GM08714 (cell line): Measurements from ENCODE around the gene DSC2.

Experiments used
- H3K4me3 ChIP-seq: fragments of 200-500 bp; sonication (Bioruptor generic); 2 replicates; pipeline ENCODE4 v1.5.1; 2014; ENCODE audit warnings: mild to moderate bottlenecking, low read length, inconsistent platforms
- ZNF274 ChIP-seq: IDR thresholded peaks from 2 replicates; pipeline ENCODE4 v1.6.1; 2012; ENCODE audit warnings: mild to moderate bottlenecking, low read depth, low read length

The DSC2 gene

GRCh38 chr18:31065036-31065773 is 37.0 kb downstream of the DSC2 start:
- no peak for TF ChIP-seq ZNF274

DNA sequence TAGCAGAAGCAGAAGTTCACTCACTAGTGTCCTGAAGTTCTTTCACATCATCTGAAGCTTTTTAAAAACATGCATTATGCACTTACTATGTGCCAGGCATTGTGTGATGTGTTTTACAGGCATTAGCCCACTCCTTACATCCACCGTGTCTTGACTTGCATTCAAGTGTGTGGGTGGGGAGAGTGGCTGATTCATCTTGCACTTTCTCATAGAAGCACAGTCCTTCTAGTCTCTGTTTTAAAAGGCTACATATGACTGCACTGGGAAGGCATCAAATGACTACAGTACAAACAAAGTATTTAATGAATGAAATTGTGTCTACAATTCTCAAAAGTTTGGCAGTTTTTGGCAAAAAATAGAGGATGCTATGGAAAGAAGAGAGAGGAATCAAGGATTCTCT is 38.1 kb downstream of the DSC2 start:
- no peak for TF ChIP-seq ZNF274
- H3K4me3 ChIP-seq = no peak overlapping the region

More at GRCh38 chr18:31065036-31065773, 37.0 kb downstream of the DSC2 start:
- H3K4me3 ChIP-seq = no peak overlapping the region

DNA sequence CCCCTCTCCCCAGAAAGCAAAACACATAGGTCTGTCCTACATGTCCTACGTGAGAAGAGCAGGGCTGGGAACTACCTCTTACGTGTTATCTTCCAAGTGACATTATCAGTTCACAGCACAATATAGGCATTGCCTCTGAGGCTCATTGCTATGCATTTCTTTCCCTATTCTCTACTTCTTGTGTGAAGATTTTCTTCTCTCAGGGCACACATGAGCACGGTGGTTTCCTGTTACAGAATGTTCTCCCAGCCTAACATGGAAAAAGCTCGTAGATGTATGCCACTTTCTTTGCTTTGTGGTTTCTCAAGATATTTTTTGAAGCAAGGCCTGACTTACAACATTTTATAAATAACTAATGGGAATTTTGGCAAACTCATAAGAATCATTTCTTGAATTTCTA is 40.3 kb downstream of the DSC2 start:
- no peak overlapping the region for H3K4me3 ChIP-seq
- no peak for TF ChIP-seq ZNF274

DNA sequence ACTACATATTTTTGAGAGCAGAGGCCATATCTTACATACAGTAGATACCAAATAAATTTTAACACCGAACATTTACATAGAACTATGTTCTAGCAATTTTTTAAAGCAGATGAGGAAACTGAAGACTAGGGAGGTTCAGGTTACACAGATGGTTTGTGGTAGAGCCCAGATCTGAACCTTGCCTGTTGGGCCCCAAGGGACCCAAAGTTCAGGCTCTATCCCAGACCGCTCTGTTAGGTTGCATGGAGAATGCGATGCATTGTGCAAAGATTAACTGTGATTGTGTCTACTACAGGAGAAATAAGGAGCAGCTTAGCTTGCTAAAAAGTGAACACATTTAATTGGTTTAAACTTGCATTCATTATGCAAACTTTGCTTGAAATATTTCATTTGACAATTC is 43.3 kb downstream of the DSC2 start:
- no peak for TF ChIP-seq ZNF274

GRCh38 chr18:31057917-31058316 is 44.3 kb downstream of the DSC2 start:
- H3K4me3 ChIP-seq = no peak overlapping the region
- no peak for TF ChIP-seq ZNF274

More for the DNA sequence above, 43.3 kb downstream of the DSC2 start:
- no peak overlapping the region for H3K4me3 ChIP-seq

DNA sequence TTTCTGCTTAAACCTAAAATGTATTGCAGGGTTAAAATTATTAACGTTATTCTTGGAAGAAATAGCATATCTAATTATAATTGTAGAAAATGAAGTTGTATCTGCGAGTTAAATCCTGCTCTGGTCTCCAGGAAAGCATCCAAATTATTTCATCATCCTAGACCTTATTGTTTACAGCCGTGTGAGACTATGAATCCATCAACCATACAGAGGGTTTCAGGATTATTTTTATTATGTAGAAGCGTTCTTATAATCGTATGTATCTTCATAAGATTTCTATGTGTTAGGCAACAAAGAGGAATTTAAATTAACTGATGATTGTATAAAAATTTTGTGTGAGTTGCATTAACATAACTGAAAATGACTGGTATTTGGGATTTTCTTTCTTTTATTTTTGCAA is 45.2 kb downstream of the DSC2 start:
- no peak overlapping the region for H3K4me3 ChIP-seq
- no peak for TF ChIP-seq ZNF274

GRCh38 chr18:31056296-31056695 is 45.9 kb downstream of the DSC2 start:
- no peak for TF ChIP-seq ZNF274
- no peak overlapping the region for H3K4me3 ChIP-seq

DNA sequence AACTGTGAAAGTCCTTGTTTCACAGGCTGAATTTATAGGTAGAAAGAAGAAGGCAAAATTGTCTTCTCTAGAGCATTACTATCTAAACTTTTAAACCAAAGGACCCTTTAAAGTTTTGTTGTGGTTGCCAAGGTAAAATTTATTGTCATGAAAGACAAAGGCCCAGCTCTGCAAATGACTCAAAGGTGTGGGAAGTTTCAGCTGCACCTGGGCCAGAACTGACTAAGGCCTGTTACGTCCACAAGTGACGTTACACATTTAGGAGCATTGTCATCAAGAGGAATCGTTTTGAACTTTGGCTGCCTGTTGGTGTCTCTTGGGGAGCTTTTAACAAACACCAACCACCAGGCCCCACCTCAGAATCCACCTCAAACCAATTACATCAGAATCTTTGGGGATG is 51.6 kb downstream of the DSC2 start:
- TF ChIP-seq ZNF274 = no peak
- H3K4me3 ChIP-seq = no peak overlapping the region

GRCh38 chr18:31049189-31049588 is 53.0 kb downstream of the DSC2 start:
- H3K4me3 ChIP-seq = no peak overlapping the region
- no peak for TF ChIP-seq ZNF274

DNA sequence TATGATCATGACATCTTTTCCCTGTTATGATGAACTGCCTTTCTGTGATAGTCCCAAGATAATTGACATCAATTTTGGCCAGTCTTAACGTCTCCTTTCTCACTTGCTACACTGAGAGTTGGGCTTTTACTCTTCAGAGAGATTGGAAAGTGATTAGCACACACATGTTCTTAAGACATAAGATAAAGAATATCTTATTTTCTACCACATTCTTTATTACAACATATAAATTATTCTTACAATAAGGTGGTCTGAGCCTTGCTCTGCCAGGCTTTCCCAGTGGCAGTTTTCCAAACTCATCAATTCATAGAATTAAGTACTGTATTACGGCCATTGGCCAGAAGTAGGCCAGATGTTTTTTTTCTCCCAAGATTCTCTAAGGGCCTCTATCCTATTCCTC is 54.0 kb downstream of the DSC2 start:
- no peak for TF ChIP-seq ZNF274
- no peak overlapping the region for H3K4me3 ChIP-seq

DNA sequence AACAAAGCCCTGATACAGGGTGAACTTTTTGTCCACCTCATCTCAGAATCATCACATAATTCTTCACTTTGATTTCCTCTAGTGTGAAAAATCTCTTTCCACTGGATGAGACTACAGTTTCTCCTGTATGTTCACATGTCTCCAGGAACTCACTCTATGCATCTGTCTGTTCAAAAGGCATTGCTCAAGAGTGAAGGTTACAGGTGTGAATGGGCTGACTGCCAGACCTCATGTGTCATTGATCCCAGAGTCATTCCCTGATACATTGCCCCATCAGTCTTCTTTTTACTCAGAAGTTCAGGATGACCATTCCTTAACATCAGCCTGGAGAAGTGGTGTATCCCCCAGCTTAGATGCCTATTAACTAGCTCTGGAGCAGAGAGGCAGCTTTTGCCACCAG is 55.3 kb downstream of the DSC2 start:
- no peak for TF ChIP-seq ZNF274
- H3K4me3 ChIP-seq = no peak overlapping the region

DNA sequence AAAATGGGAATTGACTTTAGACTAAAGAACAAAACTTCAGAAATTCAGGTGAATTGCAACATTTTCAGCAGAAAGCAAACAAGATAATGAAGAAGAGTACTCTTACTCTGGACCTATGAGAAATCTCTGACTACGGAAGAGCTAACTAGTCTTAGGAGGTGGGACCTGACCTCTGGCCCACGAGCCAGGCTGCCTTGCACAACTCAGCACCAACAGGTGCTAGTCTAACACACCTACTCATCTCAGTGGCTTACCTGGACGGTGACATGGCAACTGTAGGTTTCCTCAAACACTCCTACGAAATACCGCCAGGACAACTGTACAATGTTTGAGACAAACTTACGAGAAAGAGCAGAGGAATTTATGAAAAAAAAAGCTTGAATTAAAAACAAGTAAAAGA is 56.6 kb downstream of the DSC2 start:
- TF ChIP-seq ZNF274 = no peak
- no peak overlapping the region for H3K4me3 ChIP-seq

DNA sequence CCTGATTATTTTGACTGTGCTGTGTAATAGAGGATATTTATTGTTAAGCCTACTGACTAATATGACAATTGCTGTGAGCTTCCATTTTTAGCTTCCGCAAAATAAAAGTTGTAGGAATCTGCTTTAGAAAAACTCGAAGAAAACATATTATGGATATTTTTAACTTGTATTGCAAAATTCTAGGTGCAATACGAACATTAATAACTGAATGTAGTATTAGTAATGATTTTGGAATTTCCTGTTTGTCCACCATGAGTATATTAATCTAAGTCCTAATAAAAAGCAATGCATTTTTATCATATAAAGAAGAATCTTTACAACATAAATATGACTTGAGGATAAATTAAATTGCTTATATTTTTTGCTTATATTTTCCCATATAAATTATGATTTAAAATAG is 57.3 kb downstream of the DSC2 start:
- no peak overlapping the region for H3K4me3 ChIP-seq
- TF ChIP-seq ZNF274 = no peak

DNA sequence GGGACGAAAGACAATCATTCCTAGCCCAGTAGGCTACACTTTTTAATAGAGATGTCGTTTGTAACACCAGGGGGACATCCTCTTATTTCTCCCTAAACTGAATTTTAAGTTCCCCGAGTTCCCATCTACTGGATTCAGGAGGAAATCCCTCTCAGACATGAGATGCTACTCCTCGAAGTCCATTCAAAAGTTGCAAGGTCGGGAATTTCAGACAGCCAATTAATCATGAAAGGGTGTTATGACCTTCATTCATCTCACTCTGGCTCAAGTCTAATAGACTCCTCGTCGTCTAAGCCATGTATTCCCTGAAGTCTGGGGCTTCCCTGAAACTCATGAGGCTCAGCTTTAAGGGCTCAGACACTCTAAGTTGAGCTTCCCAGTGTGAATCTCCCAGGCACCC is 58.5 kb downstream of the DSC2 start:
- TF ChIP-seq ZNF274 = no peak
- no peak overlapping the region for H3K4me3 ChIP-seq

GRCh38 chr18:31042406-31043181 is 59.6 kb downstream of the DSC2 start, which contains the start of gene DSC3:
Gene DSC3, minus strand, starts transcription at chr18:31042742. Its CDS starts 82 bp downstream, at chr18:31042660.
- peak within 1 kb of the TSS; percentile 30; the same call in 1 of the 2 replicates for H3K4me3 ChIP-seq
- TF ChIP-seq ZNF274 = no peak
